ENCODE measurements around the gene RGS21.

GRCh38 chr1:192407206-192407605 is 90.4 kb downstream of the RGS21 start:
- no peak for TF ChIP-seq CTCF (IDR thresholded peaks at IDR 0.05)
- TF ChIP-seq POLR2A (IDR thresholded peaks at IDR 0.05), result no peak

Data from right lobe of liver (tissue), 4 donors.